Stimulated activated CD8-positive, alpha-beta memory T cell treated with anti-CD3 and anti-CD28 coated beads, Interleukin-12 subunit alpha, Interleukin-12 subunit beta, amount 100 ng/mL, for 24 hours (primary cell): ENCODE measurements around the gene SPATS2.
"Not testable (repeated sequence)": the region's sequence is repeated elsewhere in the genome, so short reads cannot be mapped to it uniquely, and the experiment has no call there.

Source experiments
- DNase-seq: peaks from one replicate; pipeline ENCODE4 v3.0.0-alpha.2; 2020; ENCODE audit errors: extremely low read depth

SPATS2 gene

GRCh38 chr12:49367381-49368239, at the start of gene SPATS2:
SPATS2 (plus strand) TSS chr12:49367462; CDS start chr12:49461013, 93,551 bp downstream.
- no peak for DNase-seq

GRCh38 chr12:49320411-49321103, 46.7 kb upstream of the SPATS2 start:
- not testable (repeated sequence) for DNase-seq

DNA sequence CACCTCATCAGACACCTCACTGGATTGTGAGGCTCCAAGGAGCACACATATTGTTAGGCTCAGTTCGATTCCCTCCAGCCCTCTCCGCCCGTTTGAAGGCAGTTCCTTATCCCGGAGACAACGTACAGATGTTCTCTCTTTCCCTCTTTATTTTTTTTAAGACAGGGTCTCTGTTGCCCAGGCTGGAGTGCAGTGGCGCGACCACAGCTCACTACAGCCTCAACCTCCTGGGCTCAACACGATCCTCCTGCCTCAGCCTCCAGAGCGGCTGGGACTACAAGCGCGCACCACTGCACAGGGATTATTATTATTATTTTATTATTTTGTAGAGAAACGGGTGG, 44.9 kb upstream of the SPATS2 start:
- DNase-seq, result no peak

DNA sequence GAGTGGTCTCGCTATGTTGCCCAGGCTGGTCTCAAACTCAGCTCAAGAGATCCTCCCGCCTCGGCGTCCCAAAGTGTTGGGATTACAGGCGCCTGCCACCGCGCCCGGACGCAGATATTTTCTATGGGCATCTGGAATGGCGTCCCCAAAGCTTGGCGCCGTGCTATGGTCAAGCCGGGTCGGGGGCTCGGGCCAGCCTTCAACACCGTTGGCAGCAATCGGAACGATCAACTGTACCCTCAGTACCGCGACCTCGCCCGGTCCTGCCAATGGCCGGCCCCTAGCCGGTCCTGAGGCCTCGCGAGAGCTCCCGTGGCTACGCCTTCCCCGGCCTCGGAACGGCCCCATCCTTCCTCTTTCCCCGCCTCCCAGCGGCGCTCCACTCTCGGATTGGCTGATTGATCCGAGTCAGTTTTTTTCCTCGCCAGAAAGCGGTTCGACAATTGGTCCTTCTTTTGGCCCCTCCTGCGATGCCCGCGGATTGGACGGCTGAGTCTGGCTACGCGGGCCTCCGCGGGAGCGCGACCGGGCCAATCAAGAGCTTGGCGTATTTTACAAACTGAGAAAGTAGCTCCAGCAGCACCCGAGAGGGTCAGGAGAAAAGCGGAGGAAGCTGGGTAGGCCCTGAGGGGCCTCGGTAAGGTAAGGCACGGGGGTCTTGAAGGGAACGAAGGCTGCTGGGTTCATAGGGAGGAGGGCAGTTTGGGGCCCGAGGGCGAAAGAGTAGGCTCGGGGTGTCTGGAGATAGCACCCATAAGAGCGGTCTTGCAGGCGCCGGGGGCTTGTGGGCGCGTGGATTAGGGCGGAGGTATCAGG, 44.3 kb upstream of the SPATS2 start, which contains the start of gene TROAP:
Gene TROAP (plus strand): TSS at position 548 of the 816 bp plus-strand sequence. CDS start 354 bp downstream, outside the sequence.
- DNase-seq, result peak; percentile 87

DNA sequence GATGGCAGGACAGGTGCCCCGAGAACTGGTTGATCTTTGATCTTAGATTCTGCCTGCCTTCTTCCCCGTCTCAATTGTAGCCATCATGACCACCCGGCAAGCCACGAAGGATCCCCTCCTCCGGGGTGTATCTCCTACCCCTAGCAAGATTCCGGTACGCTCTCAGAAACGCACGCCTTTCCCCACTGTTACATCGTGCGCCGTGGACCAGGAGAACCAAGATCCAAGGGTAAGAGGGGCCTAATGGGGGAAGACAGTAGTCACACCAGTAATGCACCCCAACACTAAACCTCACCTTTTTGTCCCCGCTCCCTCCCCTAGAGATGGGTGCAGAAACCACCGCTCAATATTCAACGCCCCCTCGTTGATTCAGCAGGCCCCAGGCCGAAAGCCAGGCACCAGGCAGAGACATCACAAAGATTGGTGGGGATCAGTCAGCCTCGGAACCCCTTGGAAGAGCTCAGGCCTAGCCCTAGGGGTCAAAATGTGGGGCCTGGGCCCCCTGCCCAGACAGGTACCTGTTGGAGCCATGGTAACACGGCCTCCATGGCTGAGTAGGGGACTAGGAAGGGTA, 43.7 kb upstream of the SPATS2 start:
- DNase-seq, result no peak

GRCh38 chr12:49325606-49326005, 41.7 kb upstream of the SPATS2 start:
- DNase-seq, result no peak

- no peak for DNase-seq
Observed at GRCh38 chr12:49327368-49327767, 39.9 kb upstream of the SPATS2 start.

GRCh38 chr12:49327887-49328286, 39.4 kb upstream of the SPATS2 start:
- DNase-seq, result no peak

DNA sequence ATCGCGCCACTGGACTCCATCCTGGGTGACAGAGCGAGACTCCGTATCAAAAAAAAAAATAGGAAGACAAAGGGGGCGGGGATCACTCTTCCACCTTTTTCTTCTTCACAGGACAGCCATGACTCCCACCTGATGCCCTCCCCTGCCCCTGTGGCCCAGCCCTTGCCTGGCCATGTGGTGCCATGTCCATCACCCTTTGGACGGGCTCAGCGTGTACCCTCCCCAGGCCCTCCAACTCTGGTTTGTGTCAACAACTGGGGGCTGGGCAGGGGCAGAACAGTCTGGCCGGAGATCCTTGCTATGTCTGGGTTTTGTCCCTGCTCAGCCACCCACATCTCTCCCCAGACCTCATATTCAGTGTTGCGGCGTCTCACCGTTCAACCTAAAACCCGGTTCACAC, 38.4 kb upstream of the SPATS2 start:
- no peak for DNase-seq

- no peak for DNase-seq
Observed at GRCh38 chr12:49330032-49330619, 37.1 kb upstream of the SPATS2 start.

DNA sequence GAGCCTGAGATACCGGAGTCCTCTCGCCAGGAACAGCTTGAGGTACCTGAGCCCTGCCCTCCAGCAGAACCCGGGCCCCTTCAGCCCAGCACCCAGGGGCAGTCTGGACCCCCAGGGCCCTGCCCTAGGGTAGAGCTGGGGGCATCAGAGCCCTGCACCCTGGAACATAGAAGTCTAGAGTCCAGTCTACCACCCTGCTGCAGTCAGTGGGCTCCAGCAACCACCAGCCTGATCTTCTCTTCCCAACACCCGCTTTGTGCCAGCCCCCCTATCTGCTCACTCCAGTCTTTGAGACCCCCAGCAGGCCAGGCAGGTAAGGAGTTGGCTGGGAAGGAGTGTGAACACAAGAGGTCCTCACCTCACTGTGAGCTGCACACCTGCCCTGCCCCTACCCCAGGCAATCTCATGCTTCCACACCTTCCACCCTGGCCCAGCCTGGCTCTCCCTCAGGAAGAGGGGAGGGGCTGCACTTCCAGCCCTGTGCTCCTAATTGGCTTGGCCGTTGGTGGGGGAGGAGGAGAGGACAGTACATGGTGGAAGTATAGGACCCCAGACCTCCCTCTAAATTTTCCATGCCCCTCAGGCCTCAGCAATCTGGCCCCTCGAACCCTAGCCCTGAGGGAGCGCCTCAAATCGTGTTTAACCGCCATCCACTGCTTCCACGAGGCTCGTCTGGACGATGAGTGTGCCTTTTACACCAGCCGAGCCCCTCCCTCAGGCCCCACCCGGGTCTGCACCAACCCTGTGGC, 36.5 kb upstream of the SPATS2 start:
- no peak for DNase-seq

GRCh38 chr12:49331380-49332222, 35.7 kb upstream of the SPATS2 start:
- DNase-seq, result no peak

DNA sequence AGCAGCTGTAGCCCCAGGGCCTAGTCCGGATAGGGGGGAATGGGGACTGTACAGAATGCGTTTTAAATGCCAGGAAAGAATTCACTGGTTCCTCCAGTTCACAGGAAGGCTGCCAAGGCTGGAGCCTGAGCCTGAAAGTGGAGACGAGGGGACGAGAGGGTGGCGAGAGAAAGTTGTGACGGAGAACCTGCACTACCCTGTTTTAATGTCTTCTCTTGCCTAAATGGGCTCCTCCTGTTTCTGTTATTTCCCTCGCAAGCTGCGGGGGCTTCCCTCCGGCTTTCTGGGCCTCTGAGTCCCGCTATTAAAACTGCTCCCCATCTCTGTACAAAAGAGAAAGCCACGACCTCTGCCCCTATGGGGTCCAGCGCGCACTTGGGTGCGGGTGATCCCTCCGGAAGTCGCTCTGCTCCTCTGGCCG, 34.8 kb upstream of the SPATS2 start:
- no peak for DNase-seq

DNA sequence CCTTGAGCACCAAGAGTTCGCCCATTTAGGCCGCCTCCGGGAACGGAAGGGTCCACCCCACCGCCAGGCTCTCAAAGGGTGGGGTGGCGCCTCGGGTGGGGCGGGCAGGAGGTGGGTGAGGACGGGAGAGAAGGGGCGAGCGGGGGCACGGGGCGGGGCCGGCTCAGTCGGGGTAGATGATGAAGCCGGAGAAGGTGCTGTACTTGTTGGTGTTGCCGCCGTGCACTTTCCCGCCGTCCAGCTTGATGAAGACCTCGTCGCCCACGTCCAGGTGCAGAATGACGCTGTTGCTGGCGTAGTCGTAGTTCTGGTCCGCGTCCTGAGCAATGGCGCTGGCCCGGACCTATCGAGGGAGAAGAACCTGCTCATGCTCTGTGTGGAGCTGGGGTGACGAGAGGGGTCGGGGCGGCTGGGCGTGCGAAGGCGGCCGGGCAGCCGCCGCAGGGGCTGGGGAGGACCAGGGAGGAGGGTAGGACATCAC, 34.3 kb upstream of the SPATS2 start:
- no peak for DNase-seq

- not testable (repeated sequence) for DNase-seq
Observed at GRCh38 chr12:49333778-49334177, 33.5 kb upstream of the SPATS2 start.

DNA sequence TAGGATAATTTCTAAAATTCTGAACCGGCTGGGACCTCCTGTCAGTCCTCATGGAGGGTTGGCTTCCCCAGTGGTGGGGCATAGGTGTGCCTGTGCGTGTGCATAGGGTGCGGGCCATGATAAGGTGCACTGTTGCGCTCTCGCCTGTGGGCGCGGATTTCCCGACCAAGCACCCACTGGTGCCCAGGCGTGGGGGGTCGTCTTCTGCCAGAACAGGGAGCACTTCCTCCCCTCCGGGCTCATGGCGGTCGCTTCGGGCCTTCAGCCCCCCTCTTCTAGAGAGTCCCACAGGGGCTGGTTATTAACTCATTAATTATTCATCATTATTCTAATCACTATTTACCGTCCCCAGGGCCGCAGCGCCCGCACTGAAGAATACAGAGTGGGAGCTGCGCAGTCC, 33.0 kb upstream of the SPATS2 start:
- DNase-seq, result no peak

DNA sequence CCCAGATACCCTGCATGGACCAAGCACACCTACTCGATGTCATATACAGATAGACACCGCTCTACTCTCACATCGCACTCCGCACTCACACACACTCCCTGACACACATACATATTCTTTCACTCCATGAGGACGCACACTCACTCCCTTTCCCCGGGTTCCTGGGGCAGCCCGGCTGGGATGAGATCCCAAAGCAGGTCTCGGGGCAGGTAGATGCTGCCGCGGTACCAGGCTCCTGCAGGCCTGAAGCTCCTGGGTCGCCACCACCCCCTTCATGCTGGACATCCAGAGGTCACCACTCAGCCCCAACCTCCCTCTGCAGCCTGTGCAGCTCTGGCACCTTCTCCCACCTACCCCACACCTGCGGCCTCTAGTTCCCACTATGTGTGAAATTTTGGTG, 32.6 kb upstream of the SPATS2 start:
- no peak for DNase-seq

GRCh38 chr12:49335118-49335954, 31.9 kb upstream of the SPATS2 start:
- DNase-seq, result no peak
